Measurements from ENCODE around the gene MED9.

GRCh38 chr17:17514361-17514992 lies 37.7 kb downstream of the MED9 start:
- TF ChIP-seq, protein P1, sequence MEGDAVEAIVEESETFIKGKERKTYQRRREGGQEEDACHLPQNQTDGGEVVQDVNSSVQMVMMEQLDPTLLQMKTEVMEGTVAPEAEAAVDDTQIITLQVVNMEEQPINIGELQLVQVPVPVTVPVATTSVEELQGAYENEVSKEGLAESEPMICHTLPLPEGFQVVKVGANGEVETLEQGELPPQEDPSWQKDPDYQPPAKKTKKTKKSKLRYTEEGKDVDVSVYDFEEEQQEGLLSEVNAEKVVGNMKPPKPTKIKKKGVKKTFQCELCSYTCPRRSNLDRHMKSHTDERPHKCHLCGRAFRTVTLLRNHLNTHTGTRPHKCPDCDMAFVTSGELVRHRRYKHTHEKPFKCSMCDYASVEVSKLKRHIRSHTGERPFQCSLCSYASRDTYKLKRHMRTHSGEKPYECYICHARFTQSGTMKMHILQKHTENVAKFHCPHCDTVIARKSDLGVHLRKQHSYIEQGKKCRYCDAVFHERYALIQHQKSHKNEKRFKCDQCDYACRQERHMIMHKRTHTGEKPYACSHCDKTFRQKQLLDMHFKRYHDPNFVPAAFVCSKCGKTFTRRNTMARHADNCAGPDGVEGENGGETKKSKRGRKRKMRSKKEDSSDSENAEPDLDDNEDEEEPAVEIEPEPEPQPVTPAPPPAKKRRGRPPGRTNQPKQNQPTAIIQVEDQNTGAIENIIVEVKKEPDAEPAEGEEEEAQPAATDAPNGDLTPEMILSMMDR (IDR thresholded peaks at IDR 0.05; ENCODE audit: low read length) = no peak
- no peak for TF ChIP-seq EZH2 (IDR thresholded peaks at IDR 0.05; ENCODE audit: borderline replicate concordance, low read length)
